GM19099 (cell line): ENCODE data around the gene SH3GL2.

Experiments used
- POLR2A ChIP-seq: IDR thresholded peaks from 3 replicates; pipeline ENCODE4 v1.6.1; 2011; ENCODE audit warnings: low read depth; ENCODE audit not compliant: insufficient read length; ENCODE audit errors: extremely low read depth

Gene SH3GL2

DNA sequence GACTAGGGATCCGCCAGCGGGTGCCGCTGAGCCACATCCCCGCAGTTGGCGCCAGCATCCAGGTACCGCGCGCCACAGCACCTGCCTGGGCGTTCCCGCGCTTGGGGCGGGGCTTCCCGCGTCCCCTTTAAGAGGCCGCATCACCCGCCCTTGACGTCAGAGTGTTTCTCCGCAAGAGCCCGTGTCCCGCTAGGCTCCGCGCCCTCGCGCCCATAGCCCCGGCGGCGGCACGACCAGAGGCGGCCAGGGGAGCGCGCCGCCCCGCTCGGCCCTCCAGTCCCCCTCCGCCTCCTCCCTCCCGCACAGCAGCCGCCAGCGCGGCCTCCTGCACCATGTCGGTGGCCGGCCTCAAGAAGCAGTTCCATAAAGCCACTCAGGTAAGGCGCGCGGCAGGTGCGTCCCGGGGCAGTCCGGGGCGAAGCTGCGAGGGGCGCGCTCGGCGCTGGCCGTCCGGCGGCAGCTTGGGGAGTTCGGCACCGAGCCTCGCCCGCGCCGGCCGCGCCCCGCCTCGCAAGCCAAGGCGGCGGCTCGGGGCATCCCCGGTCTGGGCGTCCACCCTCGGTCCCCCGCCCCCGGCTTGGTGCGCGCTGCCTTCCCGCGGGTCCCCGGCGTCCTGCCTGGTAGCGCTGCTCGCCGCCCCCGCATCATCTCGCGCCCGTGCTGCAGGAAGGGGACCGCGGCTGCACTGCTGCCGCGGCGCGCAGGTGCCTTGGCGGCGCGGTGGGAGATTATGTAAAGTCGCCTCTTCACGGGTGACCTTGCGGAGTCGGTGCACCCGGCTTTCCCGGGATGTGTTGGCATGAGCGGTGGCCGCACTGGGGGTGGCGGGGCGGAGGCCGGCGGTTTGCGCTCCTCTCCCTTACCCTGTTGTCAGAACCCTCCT, at the start of gene SH3GL2:
Gene SH3GL2 (plus strand): TSS at position 156 of the 883 bp plus-strand sequence.
- no peak for TF ChIP-seq POLR2A

DNA sequence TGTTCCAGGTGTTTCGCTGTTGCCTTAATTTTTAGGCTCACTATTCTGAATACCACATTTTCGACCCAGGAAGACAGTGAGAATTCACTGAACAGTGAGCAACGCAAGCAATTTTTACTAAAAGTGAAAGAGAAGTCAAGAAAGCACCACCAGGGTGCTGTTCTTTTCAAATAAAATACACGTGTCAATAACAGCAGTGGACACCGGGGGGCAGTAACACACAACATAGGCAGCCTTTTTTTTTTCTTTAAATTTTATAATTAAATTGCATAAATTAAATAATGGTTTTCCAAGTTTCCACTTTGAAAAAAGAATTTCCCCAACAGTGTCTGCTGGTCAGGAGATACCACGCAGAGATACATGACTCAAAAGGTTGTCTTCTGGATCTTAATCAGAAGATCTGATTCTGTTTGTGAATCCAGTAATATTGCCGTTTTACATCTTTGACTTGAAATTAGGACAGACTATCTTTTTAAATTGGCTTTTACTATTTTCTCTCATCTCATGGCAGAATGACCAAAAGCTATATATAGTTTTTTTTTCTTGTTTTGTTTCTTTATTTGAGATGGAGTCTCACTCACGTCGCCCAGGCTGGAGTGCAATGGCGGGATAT, 47.1 kb upstream of the SH3GL2 start:
- no peak for TF ChIP-seq POLR2A

GRCh38 chr9:17532461-17532860, 46.4 kb upstream of the SH3GL2 start:
- TF ChIP-seq POLR2A, result no peak

DNA sequence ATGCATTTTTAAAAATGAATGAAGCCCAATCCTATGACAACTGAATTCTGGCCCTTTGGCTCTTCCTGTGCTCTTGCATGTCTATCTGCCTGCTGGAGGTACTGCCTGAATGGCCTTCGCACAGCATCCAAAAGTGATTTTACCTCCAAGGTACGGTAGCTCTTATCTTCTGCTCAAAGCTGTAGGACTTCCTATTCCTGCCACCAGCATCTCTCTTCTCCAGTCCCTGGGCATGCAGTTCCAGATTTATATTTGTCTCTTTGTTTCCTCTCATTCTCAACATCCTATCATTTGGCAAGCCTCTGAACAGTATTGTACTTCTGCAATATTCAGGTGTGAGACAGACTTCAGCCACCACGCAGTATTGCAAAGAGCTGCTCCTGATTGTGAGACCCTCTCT, 43.7 kb upstream of the SH3GL2 start:
- TF ChIP-seq POLR2A, result no peak

DNA sequence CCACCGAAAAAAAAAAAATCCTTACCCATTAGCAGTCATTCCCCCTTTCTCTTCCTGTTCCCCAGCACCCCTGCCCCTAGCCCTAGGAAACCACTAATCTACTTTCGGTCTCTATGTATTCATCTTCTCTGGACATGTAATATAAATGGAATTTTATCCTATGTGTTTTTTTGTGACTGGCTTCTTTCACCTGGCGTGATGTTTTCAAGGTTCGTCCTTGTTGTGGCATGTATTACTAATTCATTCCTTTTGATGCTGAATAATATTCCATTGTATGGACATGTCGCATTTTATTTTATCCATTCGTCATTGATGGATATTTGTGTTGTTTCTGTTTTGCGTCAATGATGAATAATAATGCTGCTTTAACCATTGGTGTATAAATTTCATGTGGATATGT, 42.8 kb upstream of the SH3GL2 start:
- no peak for TF ChIP-seq POLR2A

- TF ChIP-seq POLR2A, result no peak
These were observed 27.8 kb upstream of the SH3GL2 start for GRCh38 chr9:17551023-17551422.

DNA sequence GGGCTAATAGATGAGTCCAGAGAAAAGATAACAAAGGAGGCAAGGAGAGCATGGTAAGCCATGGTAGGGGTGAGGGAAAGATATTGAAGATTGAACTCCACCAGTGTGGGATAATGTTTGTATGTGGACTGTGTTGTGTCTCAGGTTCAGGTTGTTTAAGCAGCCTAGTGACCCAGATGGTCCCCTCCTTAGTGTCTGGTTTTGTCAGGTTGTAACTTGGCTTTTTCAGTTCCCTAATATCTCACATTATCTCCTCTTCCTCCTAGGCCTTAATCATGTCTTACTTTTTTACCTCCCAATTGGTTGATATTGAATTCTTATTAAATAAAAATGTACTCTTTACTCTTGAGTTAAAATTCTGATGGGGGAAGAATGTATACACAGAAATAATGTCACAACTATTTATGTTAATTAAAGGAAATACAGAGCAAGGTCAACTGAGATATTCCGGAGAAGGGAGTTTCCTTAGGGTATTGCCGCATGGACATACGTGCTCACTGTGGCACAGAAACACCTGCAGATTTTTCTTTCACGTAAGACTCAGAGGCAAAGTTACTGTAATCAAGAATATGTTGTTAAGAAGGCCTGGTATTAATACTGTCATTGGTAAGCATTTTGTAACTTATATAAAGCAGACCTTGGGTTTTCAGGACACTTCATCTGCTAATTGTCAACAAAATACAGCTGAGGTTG, 23.4 kb upstream of the SH3GL2 start:
- no peak for TF ChIP-seq POLR2A

DNA sequence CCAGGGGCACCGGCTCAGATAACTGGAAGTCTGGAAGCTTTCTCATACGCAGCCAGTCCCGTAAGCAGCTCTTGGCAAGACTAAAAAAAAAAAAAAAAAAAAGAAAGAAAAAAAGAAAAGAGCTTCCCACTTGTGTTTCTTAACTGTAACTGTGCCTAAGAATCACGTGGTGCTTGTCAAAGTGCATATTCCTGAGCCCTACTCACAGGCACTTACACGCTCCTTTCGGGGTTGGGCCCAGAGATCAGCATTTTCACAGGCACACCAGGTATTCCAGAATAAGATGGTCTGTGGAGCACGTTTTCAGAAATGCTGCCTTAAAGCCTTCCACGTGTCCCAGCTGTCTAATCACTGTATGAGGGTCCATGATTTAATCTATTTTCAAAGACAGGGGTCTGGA, 22.6 kb upstream of the SH3GL2 start:
- TF ChIP-seq POLR2A, result no peak

- TF ChIP-seq POLR2A, result no peak
These were observed 21.9 kb upstream of the SH3GL2 start for GRCh38 chr9:17556935-17557334.

DNA sequence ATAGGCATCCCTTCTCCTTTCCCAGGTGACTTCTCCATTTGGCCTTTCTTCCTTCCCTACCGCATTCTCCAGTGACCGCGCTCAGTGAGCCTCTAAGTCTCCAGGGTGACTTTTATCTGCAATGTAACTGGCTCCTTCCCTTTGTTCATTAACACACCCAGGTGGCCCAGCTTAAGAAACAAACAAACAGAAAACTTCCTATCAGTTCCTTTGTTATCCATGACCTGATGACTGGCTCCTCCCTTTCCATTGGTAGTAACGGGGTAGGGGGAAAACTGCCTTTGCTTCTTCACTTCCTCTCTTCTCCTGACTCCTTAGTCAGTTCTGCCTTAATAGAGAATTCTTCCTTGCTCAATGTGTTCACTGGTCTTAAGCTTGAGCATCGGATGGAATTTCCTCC, 7.0 kb upstream of the SH3GL2 start:
- TF ChIP-seq POLR2A, result no peak

DNA sequence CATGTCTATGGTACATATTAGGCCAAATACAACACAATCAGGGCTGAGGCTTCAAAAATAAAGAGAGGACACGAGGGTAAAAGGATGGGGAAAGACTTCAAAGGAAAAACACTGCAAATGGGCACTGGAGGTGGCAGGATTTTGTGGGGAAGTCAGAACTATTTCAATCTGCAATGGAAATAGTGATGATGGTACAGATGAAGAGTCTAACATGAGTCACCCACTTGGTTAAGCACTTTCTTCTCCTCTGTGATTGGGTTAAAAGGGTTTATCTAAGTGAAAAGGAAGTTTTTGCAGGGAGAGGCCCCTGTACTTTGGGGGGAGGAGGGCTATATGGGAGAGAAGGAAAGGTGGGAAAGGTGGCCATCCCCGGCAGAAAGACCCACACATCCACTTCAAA, 4.5 kb upstream of the SH3GL2 start:
- no peak for TF ChIP-seq POLR2A

GRCh38 chr9:17578577-17578910, 322 bp upstream of the SH3GL2 start:
- no peak for TF ChIP-seq POLR2A

GRCh38 chr9:17580119-17580518, 1.3 kb downstream of the SH3GL2 start:
- TF ChIP-seq POLR2A, result no peak

DNA sequence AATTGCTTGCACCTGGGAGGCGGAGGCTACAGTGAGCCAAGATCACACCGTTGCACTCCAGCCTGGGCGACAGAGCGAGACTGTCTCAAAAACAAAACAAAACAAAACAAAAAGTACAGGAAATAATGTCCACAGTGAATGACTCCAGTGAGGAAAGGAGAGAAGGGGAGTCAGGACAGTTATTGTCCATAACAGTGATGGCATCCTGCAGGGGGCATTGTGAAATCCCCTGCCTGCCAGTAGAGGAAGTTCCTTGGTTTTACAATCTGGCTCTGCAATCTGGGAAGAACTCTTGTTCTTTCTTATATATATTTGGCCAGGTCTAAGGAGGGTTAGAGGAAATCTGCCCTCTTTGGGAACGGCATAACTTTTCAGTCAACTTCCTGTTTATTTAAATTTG, 8.2 kb downstream of the SH3GL2 start:
- TF ChIP-seq POLR2A, result no peak

GRCh38 chr9:17588395-17588794, 9.5 kb downstream of the SH3GL2 start:
- no peak for TF ChIP-seq POLR2A

GRCh38 chr9:17588941-17589340, 10.1 kb downstream of the SH3GL2 start:
- no peak for TF ChIP-seq POLR2A

GRCh38 chr9:17589771-17590170, 10.9 kb downstream of the SH3GL2 start:
- no peak for TF ChIP-seq POLR2A

- TF ChIP-seq POLR2A, result no peak
These were observed 16.1 kb downstream of the SH3GL2 start for GRCh38 chr9:17594961-17595360.
